Smooth muscle cell (in vitro differentiated cells): ENCODE measurements around the gene MYO1E. TPM values are rescaled to one million over a fixed set of nuclear protein-coding genes. Genes with fewer than 3 reads are reported as not detected.

Source experiments
- DNase-seq: peaks from one replicate; lab custom pipeline; 2025; ENCODE audit not compliant: unreplicated experiment; lab: John Stamatoyannopoulos, UW
- H2AFZ ChIP-seq: fragments of 200-600 bp; sonication (generic); 2 replicates; pipeline ENCODE4 v1.6.0; 2016; ENCODE audit warnings: antibody characterized with exemption, low read depth, mild to moderate bottlenecking
- H3F3A ChIP-seq: fragments of 200-600 bp; sonication (generic); 2 replicates; pipeline ENCODE4 v1.6.0; 2017; ENCODE audit warnings: antibody characterized with exemption, low read depth
- H3K27ac ChIP-seq: fragments of 200-600 bp; sonication (generic); 2 replicates; pipeline ENCODE4 v1.5.1; 2016; ENCODE audit warnings: low read depth, mild to moderate bottlenecking
- H3K27me3 ChIP-seq: fragments of 200-600 bp; sonication (generic); 2 replicates; pipeline ENCODE4 v1.6.1; 2016; ENCODE audit warnings: low read depth, mild to moderate bottlenecking
- H3K36me3 ChIP-seq: fragments of 200-600 bp; sonication (generic); 2 replicates; pipeline ENCODE4 v1.5.1; 2016; ENCODE audit warnings: low read depth
- H3K4me1 ChIP-seq: fragments of 200-600 bp; sonication (generic); 2 replicates; pipeline ENCODE4 v1.5.1; 2016; ENCODE audit warnings: low read depth
- H3K4me2 ChIP-seq: fragments of 200-600 bp; sonication (generic); 2 replicates; pipeline ENCODE4 v1.6.0; 2016; ENCODE audit warnings: mild to moderate bottlenecking
- H3K4me3 ChIP-seq: fragments of 200-600 bp; sonication (generic); 2 replicates; pipeline ENCODE4 v1.5.1; 2016; ENCODE audit warnings: mild to moderate bottlenecking
- H3K79me2 ChIP-seq: fragments of 200-600 bp; sonication (generic); 2 replicates; pipeline ENCODE4 v1.6.0; 2016; ENCODE audit warnings: low read depth, mild to moderate bottlenecking
- H3K9ac ChIP-seq: fragments of 200-600 bp; sonication (generic); 2 replicates; pipeline ENCODE4 v1.6.0; 2016; ENCODE audit warnings: low read depth
- H3K9me3 ChIP-seq: fragments of 200-600 bp; sonication (generic); replicated peaks from 2 replicates; pipeline ENCODE4 v1.5.1; 2016; ENCODE audit warnings: low read depth
- H4K20me1 ChIP-seq: fragments of 200-600 bp; sonication (generic); 2 replicates; pipeline ENCODE4 v1.6.0; 2016; ENCODE audit warnings: low read depth
- WGBS: methylation state at CpG from one replicate; pipeline ENCODE4 v1.1.7; 2016; ENCODE audit warnings: low lambda C conversion rate; 5-methylcytosine and 5-hydroxymethylcytosine counted together
- polyA plus RNA-seq: library from polyadenylated mRNA; unstranded; fragments of >200 nt; fragmentation: Nextera tagmentation; extraction: Ambion mirVana; gene quantifications from 2 replicates; pipeline ENCODE4 v1.2.1, GENCODE V29; 2016
- total RNA-seq: library from RNA; depleted of rRNA; stranded (reverse); fragments of >200 nt; gene quantifications from 2 replicates; pipeline ENCODE4 v1.2.3, GENCODE V29; 2014
- TF ChIP-seq, protein P1 (sequence below): fragments of 200-600 bp; sonication (generic); IDR thresholded peaks from 2 replicates; pipeline ENCODE4 v1.5.1; 2017; ENCODE audit warnings: borderline replicate concordance, mild to moderate bottlenecking, antibody characterized with exemption; ENCODE audit not compliant: insufficient read depth, poor library complexity, severe bottlenecking

The MYO1E gene
- total and polyA plus RNA-seq, 2 experiments from 2014 or later = 50.0 to 54.5 TPM

DNA sequence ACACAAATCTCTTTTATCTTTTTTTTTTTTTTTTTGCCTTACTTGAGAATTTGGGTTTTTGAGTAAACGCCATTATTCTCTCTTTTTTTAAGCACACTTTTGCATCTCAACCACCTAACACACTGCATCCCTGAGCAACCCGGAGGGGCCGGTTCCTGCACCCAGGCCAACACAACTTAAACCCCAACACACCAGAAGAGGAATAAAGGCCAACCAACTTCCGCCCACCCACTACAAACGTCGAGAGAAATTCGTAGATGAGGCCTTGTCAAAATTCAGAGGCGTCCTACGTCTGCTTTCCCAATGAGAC is 268.1 kb downstream of the MYO1E start:
- Histone ChIP-seq H3K9ac (peak overlapping the region; percentile 76), H2AFZ (peak overlapping the region; percentile 69), H3K79me2 (peaks cover 10% of the 10 kb centered on the region), H3F3A (peaks cover 5% of the 10 kb centered on the region), H3K4me2 (peak overlapping the region; percentile 97), H3K4me1 (no peaks in the 10 kb centered on the region), H3K27ac (peak overlapping the region; percentile 70), H3K4me3 (peak overlapping the region; percentile 81), H3K27me3 (no peaks in the 10 kb centered on the region), H4K20me1 (no peaks in the 10 kb centered on the region), H3K9me3 (no peaks in the 10 kb centered on the region), H3K36me3 (no peaks in the 10 kb centered on the region)
- TF ChIP-seq, protein P1, sequence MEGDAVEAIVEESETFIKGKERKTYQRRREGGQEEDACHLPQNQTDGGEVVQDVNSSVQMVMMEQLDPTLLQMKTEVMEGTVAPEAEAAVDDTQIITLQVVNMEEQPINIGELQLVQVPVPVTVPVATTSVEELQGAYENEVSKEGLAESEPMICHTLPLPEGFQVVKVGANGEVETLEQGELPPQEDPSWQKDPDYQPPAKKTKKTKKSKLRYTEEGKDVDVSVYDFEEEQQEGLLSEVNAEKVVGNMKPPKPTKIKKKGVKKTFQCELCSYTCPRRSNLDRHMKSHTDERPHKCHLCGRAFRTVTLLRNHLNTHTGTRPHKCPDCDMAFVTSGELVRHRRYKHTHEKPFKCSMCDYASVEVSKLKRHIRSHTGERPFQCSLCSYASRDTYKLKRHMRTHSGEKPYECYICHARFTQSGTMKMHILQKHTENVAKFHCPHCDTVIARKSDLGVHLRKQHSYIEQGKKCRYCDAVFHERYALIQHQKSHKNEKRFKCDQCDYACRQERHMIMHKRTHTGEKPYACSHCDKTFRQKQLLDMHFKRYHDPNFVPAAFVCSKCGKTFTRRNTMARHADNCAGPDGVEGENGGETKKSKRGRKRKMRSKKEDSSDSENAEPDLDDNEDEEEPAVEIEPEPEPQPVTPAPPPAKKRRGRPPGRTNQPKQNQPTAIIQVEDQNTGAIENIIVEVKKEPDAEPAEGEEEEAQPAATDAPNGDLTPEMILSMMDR = no peak
- DNase-seq = no peak
- WGBS = 7% methylated on average over 9 of the region's 9 CpGs

DNA sequence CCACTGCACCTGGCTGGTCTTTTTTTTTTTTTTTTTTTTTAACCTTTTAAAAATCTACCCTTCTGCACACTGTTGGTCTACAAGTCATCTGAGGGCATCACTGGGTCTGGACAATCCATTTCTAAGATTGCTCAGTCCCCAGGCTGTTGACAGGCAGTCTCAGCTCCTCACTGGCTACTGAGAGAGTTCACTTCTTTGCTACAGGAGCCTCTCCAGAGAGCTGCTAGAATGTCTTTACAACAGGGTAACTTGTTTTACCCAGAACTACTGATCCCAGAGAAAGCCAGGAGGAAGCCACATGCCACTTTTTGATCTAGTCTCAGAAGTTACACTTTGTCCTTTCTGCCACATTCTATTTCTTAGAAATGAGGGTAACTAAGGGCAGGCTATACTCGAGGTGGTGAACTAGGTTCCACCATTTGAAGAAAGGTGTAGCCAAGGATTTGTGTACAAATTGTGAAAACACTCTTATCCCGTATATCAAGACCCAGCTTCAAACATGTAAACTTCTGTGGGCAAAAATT is 273.4 kb downstream of the MYO1E start:
- no peaks in the 10 kb centered on the region for H3K27me3 ChIP-seq
- TF ChIP-seq, protein P1 = no peak

DNA sequence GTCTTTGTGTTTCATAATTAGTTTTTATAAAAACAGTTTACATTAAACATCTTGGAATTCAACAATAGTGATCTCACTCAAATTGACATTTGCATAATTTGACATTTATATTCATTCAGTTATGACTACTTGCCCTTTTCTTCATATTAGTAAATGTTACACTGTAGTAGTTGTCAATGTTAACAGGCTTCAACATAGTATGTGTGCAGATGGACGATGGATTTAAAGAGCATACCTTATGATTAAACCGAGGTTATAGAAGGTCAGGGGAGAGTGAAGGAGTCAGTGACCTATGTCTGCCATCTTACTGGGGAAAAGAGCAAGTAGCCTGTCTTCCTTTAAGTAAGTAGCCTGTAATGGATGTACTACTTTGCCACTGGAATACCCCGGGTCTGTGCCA is 276.2 kb downstream of the MYO1E start:
- no peaks in the 10 kb centered on the region for H3K4me1 ChIP-seq
- peaks cover 4% of the 10 kb centered on the region for H4K20me1 ChIP-seq
- H3K9ac ChIP-seq = no peak overlapping the region
- H3K4me2 ChIP-seq = no peak overlapping the region
- no peak overlapping the region for H2AFZ ChIP-seq
- no peak for DNase-seq
- no peaks in the 10 kb centered on the region for H3K79me2 ChIP-seq
- no peaks in the 10 kb centered on the region for H3F3A ChIP-seq
- H3K27ac ChIP-seq = no peak overlapping the region
- TF ChIP-seq, protein P1 = no peak
- H3K36me3 ChIP-seq = peaks cover 32% of the 10 kb centered on the region
- 99% methylated on average over 3 of the region's 3 CpGs for WGBS
- no peaks in the 10 kb centered on the region for H3K9me3 ChIP-seq
- H3K4me3 ChIP-seq = no peak overlapping the region
- no peaks in the 10 kb centered on the region for H3K27me3 ChIP-seq

More for the DNA sequence above, 273.4 kb downstream of the MYO1E start:
- no peak overlapping the region for H3K27ac ChIP-seq
- no peak for DNase-seq
- no peak overlapping the region for H3K4me3 ChIP-seq
- H3K9me3 ChIP-seq = no peaks in the 10 kb centered on the region
- no peak overlapping the region for H2AFZ ChIP-seq
- H3K9ac ChIP-seq = no peak overlapping the region
- peaks cover 15% of the 10 kb centered on the region for H3K36me3 ChIP-seq
- no peaks in the 10 kb centered on the region for H3K79me2 ChIP-seq
- H3F3A ChIP-seq = no peaks in the 10 kb centered on the region
- H3K4me2 ChIP-seq = no peak overlapping the region
- H3K4me1 ChIP-seq = no peaks in the 10 kb centered on the region
- 69% methylated on average over 2 of the region's 2 CpGs for WGBS
- H4K20me1 ChIP-seq = no peaks in the 10 kb centered on the region

DNA sequence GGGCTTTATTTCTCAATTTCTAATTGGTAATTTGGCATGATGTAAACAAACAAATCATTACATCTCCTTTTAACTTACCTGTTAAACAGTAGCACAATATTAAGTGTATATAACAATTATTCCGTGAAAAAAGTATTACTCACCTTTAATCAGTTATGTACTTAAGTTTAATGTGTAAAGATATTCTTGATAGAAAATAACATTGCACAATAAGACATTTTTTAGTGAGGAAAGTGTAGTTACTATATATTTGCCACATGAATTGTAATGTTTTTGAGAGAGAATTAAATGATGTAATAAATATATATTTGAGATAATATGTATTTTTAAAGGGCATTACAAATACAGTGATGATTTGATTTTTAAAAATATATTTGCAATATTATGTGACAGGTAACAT is 278.6 kb downstream of the MYO1E start:
- Histone ChIP-seq H3K4me2 (no peak overlapping the region), H3K4me3 (no peak overlapping the region), H3K4me1 (no peaks in the 10 kb centered on the region), H3K9me3 (no peaks in the 10 kb centered on the region), H3K27me3 (no peaks in the 10 kb centered on the region), H3K27ac (no peak overlapping the region), H3F3A (no peaks in the 10 kb centered on the region), H3K36me3 (peaks cover 49% of the 10 kb centered on the region), H2AFZ (no peak overlapping the region), H3K9ac (no peak overlapping the region), H4K20me1 (peaks cover 4% of the 10 kb centered on the region), H3K79me2 (no peaks in the 10 kb centered on the region)
- TF ChIP-seq, protein P1 = no peak
- no peak for DNase-seq
- 93% methylated on average over 1 of the region's 1 CpG for WGBS
